Ovary (tissue), 3 donors: ENCODE measurements around the gene SNX5.

Source experiments
- CTCF ChIP-seq, 3 donors: fragments of 450-650 bp in 2 of 3; fragments of 200-600 bp in 1 of 3; IDR thresholded peaks; one replicate each; pipeline versions ENCODE4 v1.5.1 to v1.8.0; 2016 to 2022; ENCODE audit warnings: antibody characterized with exemption in 3 of 3, mild to moderate bottlenecking in 1 of 3
- EP300 ChIP-seq: sonication (generic); formaldehyde crosslinking; IDR thresholded peaks from one replicate; pipeline ENCODE4 v1.6.1; 2017; ENCODE audit warnings: antibody characterized with exemption
- POLR2A ChIP-seq: fragments of 450-650 bp; IDR thresholded peaks from one replicate; pipeline ENCODE4 v1.6.1; 2017; ENCODE audit warnings: antibody characterized with exemption, mild to moderate bottlenecking, moderate library complexity
- donor health status: DM: no; HTN: no; CAD: no.

- TF ChIP-seq CTCF (IDR thresholded peaks at IDR 0.05) (no peak), POLR2A (no peak), EP300 (no peak)
Measured at GRCh38 chr20:17892189-17892938, 76.2 kb downstream of the SNX5 start.
